ENCODE results near the gene AQP4. TPM values are rescaled to one million over a fixed set of nuclear protein-coding genes. Genes with fewer than 3 reads are reported as not detected.

AQP4 gene
- total RNA-seq, 1 experiment from 2014 or later: not detected

- no peak for DNase-seq (ENCODE audit: low read depth)
Observed at GRCh38 chr18:26839609-26840008, 25.9 kb downstream of the AQP4 start.

GRCh38 chr18:26832302-26832701 is 33.2 kb downstream of the AQP4 start:
- no peak for DNase-seq (ENCODE audit: low read depth)

DNA sequence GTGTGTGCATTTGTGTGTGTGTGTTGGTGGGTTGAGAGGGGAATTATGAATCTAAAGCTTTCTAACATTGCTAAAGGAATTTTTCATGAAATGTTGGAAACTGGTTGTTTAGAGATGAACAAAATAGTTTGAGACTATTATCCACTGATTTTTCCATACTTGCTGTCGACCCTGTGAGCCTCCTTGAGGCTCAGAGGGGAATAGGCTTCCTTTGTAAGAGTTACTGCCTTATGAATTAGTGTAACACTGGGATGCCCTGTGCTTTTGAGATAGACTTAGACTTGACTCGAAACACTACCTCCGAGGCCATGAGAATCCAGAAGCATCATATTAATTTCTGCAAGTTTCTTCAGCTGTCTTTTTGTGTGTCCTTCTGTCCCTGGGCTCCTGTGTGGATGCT is 37.9 kb downstream of the AQP4 start:
- DNase-seq (ENCODE audit: low read depth): no peak

DNA sequence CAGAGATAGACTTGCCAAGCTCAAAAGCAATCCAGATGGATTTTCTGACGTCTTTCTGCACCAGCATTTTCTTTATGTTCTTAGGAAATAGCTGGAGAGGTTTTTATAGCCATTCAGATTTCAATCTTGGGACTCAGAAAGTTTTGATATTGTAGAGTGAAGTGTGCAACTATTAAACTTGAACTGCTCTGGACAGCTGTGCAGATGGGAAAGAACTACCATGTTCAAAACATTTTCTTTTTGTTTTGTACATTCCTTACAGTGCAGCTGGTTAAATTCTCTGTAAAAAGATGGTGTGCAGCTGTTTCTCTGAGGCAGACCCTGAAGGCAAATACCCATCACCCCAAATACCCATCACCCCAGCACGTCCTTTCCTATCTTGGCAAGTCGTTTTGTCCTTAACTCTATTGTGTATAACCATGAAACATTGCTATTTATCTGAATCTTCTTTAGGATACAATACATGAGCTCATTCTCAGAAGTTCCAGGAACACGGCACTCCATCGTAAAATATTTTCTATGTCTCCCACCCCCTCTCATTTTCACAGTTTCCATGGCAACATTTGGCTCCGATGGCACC is 38.8 kb downstream of the AQP4 start:
- DNase-seq (ENCODE audit: low read depth): no peak

DNA sequence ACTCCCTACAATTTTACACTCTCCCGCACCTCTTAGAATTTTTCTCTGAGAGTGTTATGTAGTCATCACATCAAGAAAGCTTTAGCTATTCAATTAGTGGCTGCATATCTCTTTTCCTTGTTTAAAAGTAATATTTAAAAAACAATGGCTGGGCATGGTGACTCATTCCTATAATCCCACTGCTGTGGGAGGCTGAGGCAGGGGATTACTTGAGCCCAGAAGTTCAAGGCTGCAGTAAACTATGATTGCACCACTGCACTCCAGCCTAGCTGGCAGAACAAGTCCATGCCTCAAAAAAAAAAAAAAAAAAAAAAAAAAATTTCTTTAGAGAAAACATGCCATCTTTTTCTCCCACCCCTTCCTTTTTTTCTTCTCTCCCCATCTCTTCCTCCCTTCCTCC is 44.3 kb downstream of the AQP4 start:
- no peak for DNase-seq (ENCODE audit: low read depth)

DNA sequence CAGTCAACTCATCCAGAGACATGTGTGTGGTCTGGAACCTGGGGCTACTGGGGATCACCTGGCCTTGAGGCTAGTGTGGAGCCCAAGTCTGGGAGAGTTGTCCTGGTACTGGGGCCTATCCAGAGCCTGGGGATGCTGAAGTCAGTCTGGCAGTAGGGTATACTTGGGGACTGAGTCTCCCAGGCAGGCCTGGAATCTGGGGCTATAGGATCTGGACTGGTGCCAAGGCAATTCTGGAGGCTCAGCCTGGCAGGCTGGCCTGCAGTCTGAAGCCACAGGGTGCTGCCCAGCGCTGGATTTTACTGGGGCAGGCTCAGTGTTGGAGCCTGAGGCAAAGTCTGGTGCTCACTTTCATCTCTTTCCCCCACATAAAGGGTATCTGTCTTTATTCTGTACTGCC is 46.5 kb downstream of the AQP4 start:
- no peak for DNase-seq (ENCODE audit: low read depth)

GRCh38 chr18:26818461-26818860 is 47.0 kb downstream of the AQP4 start:
- DNase-seq (ENCODE audit: low read depth): no peak

DNA sequence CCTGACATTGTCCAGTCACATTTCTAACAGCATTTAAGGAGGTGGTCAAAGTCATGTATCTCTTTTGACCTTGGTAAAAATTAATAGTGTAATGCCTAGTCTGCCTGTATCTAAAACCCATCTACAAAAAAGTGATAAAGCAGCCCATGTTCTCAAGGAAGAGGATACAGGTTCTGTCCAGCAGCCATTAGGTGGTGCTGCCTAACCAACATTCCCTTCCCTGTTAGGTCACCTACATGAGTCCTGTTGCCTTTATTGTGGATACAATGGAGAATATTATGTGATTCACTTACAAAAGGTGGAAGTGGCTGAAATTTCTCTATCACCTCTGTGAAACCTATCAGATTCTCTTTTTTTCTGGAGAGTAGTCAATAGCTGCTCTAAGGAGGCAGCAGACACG is 52.5 kb downstream of the AQP4 start:
- DNase-seq (ENCODE audit: low read depth): peak; percentile 8

- no peak for DNase-seq (ENCODE audit: low read depth)
Observed at GRCh38 chr18:26812462-26812861, 53.0 kb downstream of the AQP4 start.

GRCh38 chr18:26809346-26809745 is 56.2 kb downstream of the AQP4 start:
- DNase-seq (ENCODE audit: low read depth): no peak

DNA sequence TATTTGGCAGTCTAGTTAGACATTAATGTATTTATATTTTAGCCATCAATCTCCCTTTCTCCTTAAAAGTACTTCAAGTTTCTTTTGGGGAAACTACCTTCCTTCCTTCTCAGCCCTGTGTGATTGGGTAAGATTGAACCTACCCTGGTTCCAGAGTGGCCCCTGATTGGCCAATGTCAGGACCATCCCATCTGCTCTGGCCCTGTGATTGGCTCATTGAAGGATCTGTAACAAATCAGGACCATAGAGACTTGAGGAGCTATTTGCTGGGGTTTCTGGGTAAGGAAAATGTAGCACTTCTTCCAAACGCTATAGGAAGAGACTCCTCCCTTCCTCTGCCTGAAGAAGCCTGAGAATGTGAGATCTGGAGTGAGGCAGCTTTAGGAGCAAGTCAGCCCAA is 59.3 kb downstream of the AQP4 start:
- DNase-seq (ENCODE audit: low read depth): peak; percentile 5

DNA sequence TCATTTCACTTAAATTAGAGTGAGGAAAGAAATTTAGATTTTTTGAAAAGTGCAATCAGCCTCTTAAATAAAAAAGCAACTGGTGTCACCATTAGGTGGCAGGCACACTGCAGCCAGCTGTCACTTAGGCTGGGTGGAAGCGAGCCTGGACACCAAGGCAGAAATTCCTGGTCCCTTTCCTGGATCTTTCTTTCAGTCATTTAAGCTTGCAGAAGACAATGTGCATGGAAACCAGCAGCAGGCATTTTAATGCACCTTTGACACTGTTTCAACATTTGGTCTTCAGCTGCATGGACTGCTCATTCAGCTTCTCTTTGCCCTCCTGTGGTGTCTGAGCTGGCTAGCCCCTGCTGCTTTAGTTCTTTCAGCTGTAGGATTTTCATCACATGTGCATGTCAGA is 61.0 kb downstream of the AQP4 start:
- DNase-seq (ENCODE audit: low read depth): no peak

DNA sequence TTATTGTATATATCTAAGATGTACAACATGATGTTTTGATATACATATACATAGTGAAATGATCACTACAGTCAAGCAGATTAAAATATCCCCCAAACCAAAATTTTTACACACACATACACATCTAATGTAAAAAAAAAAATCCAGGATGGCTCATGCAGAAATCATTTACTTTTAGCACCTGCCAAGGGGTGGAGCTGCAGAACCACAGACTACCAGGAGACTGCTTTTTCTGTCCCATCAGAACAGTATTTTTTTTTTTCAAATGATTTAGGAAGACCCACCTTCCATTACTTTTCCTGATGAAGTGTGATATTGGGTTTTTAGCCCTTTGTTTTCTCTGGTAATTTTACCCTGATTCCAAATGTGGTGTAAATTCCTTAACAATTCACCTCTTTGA is 61.9 kb downstream of the AQP4 start:
- DNase-seq (ENCODE audit: low read depth): no peak

GRCh38 chr18:26802330-26803200 is 62.9 kb downstream of the AQP4 start:
- DNase-seq (ENCODE audit: low read depth): no peak

Data from RPMI7951 (cell line).